Ishikawa (cell line): ENCODE results near the gene TRAK1.

Experiments
- CEBPB ChIP-seq: IDR thresholded peaks from 2 replicates; pipeline ENCODE4 v1.6.1; 2012
- CREB1 ChIP-seq: IDR thresholded peaks from 2 replicates; pipeline ENCODE4 v1.6.1; 2012; ENCODE audit warnings: low read depth
- EGR1 ChIP-seq: IDR thresholded peaks from 2 replicates; pipeline ENCODE4 v1.6.1; 2012
- EP300 ChIP-seq: IDR thresholded peaks from 2 replicates; pipeline ENCODE4 v1.6.1; 2012; ENCODE audit warnings: borderline replicate concordance
- FOXM1 ChIP-seq: IDR thresholded peaks from 2 replicates; pipeline ENCODE4 v1.6.1; 2012; ENCODE audit warnings: low read depth, borderline replicate concordance
- MAX ChIP-seq: IDR thresholded peaks from 2 replicates; pipeline ENCODE4 v1.6.1; 2012
- NFIC ChIP-seq: IDR thresholded peaks from 2 replicates; pipeline ENCODE4 v1.6.1; 2012
- RAD21 ChIP-seq: IDR thresholded peaks from 2 replicates; pipeline ENCODE4 v1.6.1; 2012; ENCODE audit warnings: low read depth
- REST ChIP-seq: IDR thresholded peaks from 2 replicates; pipeline ENCODE4 v1.6.1; 2012; ENCODE audit warnings: low read depth, mild to moderate bottlenecking
- TAF1 ChIP-seq: IDR thresholded peaks from 2 replicates; pipeline ENCODE4 v1.6.1; 2012; ENCODE audit warnings: low read depth, mild to moderate bottlenecking
- TCF12 ChIP-seq: IDR thresholded peaks from 2 replicates; pipeline ENCODE4 v1.6.1; 2012; ENCODE audit warnings: low read depth
- TEAD4 ChIP-seq: IDR thresholded peaks from 2 replicates; pipeline ENCODE4 v1.6.1; 2012
- USF1 ChIP-seq: IDR thresholded peaks from 2 replicates; pipeline ENCODE4 v1.6.1; 2012
- YY1 ChIP-seq: IDR thresholded peaks from 2 replicates; pipeline ENCODE4 v1.6.1; 2012; ENCODE audit warnings: low read depth
- ZBTB7A ChIP-seq: IDR thresholded peaks from 2 replicates; pipeline ENCODE4 v1.6.1; 2012; ENCODE audit warnings: low read depth

TRAK1 gene

GRCh38 chr3:42166214-42166613 is 75.1 kb downstream of the TRAK1 start:
- no peak for TF ChIP-seq REST
- no peak for TF ChIP-seq EGR1
- no peak for TF ChIP-seq TAF1
- TF ChIP-seq USF1: no peak
- TF ChIP-seq TEAD4: no peak
- TF ChIP-seq TCF12: no peak
- no peak for TF ChIP-seq FOXM1

- TF ChIP-seq FOXM1 (no peak), REST (no peak)
Observed at GRCh38 chr3:42166662-42167300, 75.6 kb downstream of the TRAK1 start.

- TF ChIP-seq FOXM1: no peak
- no peak for TF ChIP-seq TAF1
- no peak for TF ChIP-seq MAX
- no peak for TF ChIP-seq USF1
- TF ChIP-seq REST: no peak
- no peak for TF ChIP-seq EP300
Observed at GRCh38 chr3:42169579-42170120, 78.5 kb downstream of the TRAK1 start.

GRCh38 chr3:42172047-42172654 is 81.0 kb downstream of the TRAK1 start:
- TF ChIP-seq EP300 (no peak), CREB1 (no peak), FOXM1 (no peak), YY1 (no peak), NFIC (no peak), MAX (no peak), REST (no peak), EGR1 (no peak), RAD21 (no peak), TCF12 (no peak), CEBPB (no peak), TEAD4 (no peak), TAF1 (no peak), USF1 (no peak), ZBTB7A (no peak)
